Colonic mucosa (tissue), 4 donors: Measurements from ENCODE around the gene FGF2. TPM values are rescaled to one million over a fixed set of nuclear protein-coding genes. Genes with fewer than 3 reads are reported as not detected.

Experiments used
- DNase-seq: peaks from one replicate; pipeline ENCODE4 v3.0.0-alpha.2; 2020
- H3K27ac ChIP-seq: fragments of 200-600 bp; one replicate; pipeline ENCODE4 v1.8.0; 2021
- H3K27me3 ChIP-seq: fragments of 200-600 bp; one replicate; pipeline ENCODE4 v1.8.0; 2021
- H3K36me3 ChIP-seq: fragments of 200-600 bp; one replicate; pipeline ENCODE4 v1.8.0; 2021
- H3K4me1 ChIP-seq: fragments of 200-600 bp; one replicate; pipeline ENCODE4 v1.8.0; 2021; ENCODE audit warnings: mild to moderate bottlenecking
- H3K4me3 ChIP-seq: fragments of 200-600 bp; one replicate; pipeline ENCODE4 v1.8.0; 2021
- H3K9ac ChIP-seq, 2 donors: one replicate each; pipeline ENCODE4 v1.7.0; 2013; ENCODE audit warnings: control low read depth in 2 of 2, low read depth in 2 of 2, low read length in 2 of 2
- H3K9me3 ChIP-seq: fragments of 200-600 bp; one replicate; pipeline ENCODE4 v1.8.0; 2021
- CTCF ChIP-seq: fragments of 200-600 bp; IDR thresholded peaks from one replicate; pipeline ENCODE4 v1.8.0; 2022; ENCODE audit warnings: antibody characterized with exemption, mild to moderate bottlenecking
- intact Hi-C: fragments of 100-400 bp; cut with DNase I; formaldehyde crosslinking; loops from one replicate; pipeline ENCODE4 v1.14.1; 2022
- total RNA-seq, 2 donors: library from RNA; stranded (reverse); fragmentation: NEBNext Ultra II Directional in 1 of 2; extraction: Animal tissue kit (Norgen Biotek cat#: 25700) in 1 of 2; gene quantifications; one replicate each; pipeline ENCODE4 v1.2.1, GENCODE V29; 2021
- donor health status: healthy.
- donor health status: DM: no; HTN: no; CAD: no.
- donor health status: DM: no; HTN: no; CAD: no.

The FGF2 gene
- total RNA-seq, 2 donors from 2014 or later, result 0.94 to 5.0 TPM

GRCh38 chr4:122884499-122884898, 57.9 kb downstream of the FGF2 start:
- H3K27me3 ChIP-seq, result no peaks in the 10 kb centered on the region
- H3K9me3 ChIP-seq, result no peaks in the 10 kb centered on the region
- no peaks in the 10 kb centered on the region for H3K36me3 ChIP-seq
- no peak overlapping the region for H3K9ac ChIP-seq
- intact Hi-C loops, result no loop called here
- H3K27ac ChIP-seq, result no peak overlapping the region
- no peaks in the 10 kb centered on the region for H3K4me1 ChIP-seq
- no peak for TF ChIP-seq CTCF
- no peak overlapping the region for H3K4me3 ChIP-seq
- DNase-seq, result no peak

GRCh38 chr4:122889726-122890125, 63.1 kb downstream of the FGF2 start:
- Histone ChIP-seq H3K27me3 (no peaks in the 10 kb centered on the region), H3K4me1 (no peaks in the 10 kb centered on the region), H3K9ac (no peak overlapping the region), H3K36me3 (no peaks in the 10 kb centered on the region), H3K9me3 (no peaks in the 10 kb centered on the region), H3K4me3 (no peak overlapping the region), H3K27ac (no peak overlapping the region)
- intact Hi-C loops, result no loop called here
- DNase-seq, result no peak
- no peak for TF ChIP-seq CTCF

GRCh38 chr4:122890147-122890795, 63.6 kb downstream of the FGF2 start:
- H3K27me3 ChIP-seq, result no peaks in the 10 kb centered on the region
- intact Hi-C loops, result no loop called here
- H3K36me3 ChIP-seq, result no peaks in the 10 kb centered on the region
- no peak for DNase-seq
- H3K27ac ChIP-seq, result no peak overlapping the region
- no peaks in the 10 kb centered on the region for H3K4me1 ChIP-seq
- no peak overlapping the region for H3K4me3 ChIP-seq
- no peak for TF ChIP-seq CTCF
- no peaks in the 10 kb centered on the region for H3K9me3 ChIP-seq
- H3K9ac ChIP-seq, result no peak overlapping the region

GRCh38 chr4:122894827-122895226, 68.2 kb downstream of the FGF2 start:
- H3K27ac ChIP-seq, result no peak overlapping the region
- DNase-seq, result no peak
- H3K4me1 ChIP-seq, result no peaks in the 10 kb centered on the region

GRCh38 chr4:122895336-122895995, 68.8 kb downstream of the FGF2 start:
- H3K9ac ChIP-seq, result no peak overlapping the region

More at GRCh38 chr4:122894827-122895226, 68.2 kb downstream of the FGF2 start:
- Histone ChIP-seq H3K9ac (no peak overlapping the region), H3K27me3 (no peaks in the 10 kb centered on the region), H3K9me3 (no peaks in the 10 kb centered on the region), H3K36me3 (no peaks in the 10 kb centered on the region), H3K4me3 (no peak overlapping the region)
- no peak for TF ChIP-seq CTCF
- intact Hi-C loops, result no loop called here

More at GRCh38 chr4:122895336-122895995, 68.8 kb downstream of the FGF2 start:
- intact Hi-C loops, result no loop called here
- Histone ChIP-seq H3K27me3 (no peaks in the 10 kb centered on the region), H3K27ac (no peak overlapping the region), H3K4me3 (no peak overlapping the region), H3K9me3 (no peaks in the 10 kb centered on the region), H3K36me3 (no peaks in the 10 kb centered on the region), H3K4me1 (no peaks in the 10 kb centered on the region)
- no peak for TF ChIP-seq CTCF
- DNase-seq, result no peak
